Astrocyte (in vitro differentiated cells and primary cell): ENCODE measurements around the gene SNX11.

Experiments used
- EZH2 ChIP-seq: IDR thresholded peaks from 2 replicates; pipeline ENCODE4 v1.6.1; 2012; ENCODE audit warnings: mild to moderate bottlenecking, low read length, inconsistent platforms; ENCODE audit not compliant: insufficient read depth
- TF ChIP-seq, protein P1 (sequence below): IDR thresholded peaks from 2 replicates; pipeline ENCODE4 v1.5.1; 2011; ENCODE audit warnings: low read depth, mild to moderate bottlenecking, inconsistent platforms, low read length, moderate library complexity; ENCODE audit not compliant: insufficient read depth

DNA sequence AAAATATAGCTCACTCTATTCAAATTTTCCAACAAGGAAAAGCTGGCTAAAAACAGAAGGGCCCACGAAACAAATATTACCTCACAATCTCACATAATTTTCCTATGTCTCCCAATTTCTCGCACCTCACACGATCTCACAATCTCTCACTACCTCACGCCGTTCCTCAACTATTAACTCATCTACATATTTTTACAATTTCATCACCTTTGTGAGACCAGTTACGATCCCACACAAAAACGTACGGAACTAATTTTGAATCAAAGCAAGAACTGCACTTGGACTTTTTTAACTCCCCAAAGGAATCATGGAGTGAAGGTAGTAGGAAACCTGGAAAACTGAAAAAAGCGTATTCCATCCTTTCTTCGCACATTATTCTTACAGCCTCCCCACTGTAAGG is 7.4 kb upstream of the SNX11 start:
- TF ChIP-seq, protein P1, sequence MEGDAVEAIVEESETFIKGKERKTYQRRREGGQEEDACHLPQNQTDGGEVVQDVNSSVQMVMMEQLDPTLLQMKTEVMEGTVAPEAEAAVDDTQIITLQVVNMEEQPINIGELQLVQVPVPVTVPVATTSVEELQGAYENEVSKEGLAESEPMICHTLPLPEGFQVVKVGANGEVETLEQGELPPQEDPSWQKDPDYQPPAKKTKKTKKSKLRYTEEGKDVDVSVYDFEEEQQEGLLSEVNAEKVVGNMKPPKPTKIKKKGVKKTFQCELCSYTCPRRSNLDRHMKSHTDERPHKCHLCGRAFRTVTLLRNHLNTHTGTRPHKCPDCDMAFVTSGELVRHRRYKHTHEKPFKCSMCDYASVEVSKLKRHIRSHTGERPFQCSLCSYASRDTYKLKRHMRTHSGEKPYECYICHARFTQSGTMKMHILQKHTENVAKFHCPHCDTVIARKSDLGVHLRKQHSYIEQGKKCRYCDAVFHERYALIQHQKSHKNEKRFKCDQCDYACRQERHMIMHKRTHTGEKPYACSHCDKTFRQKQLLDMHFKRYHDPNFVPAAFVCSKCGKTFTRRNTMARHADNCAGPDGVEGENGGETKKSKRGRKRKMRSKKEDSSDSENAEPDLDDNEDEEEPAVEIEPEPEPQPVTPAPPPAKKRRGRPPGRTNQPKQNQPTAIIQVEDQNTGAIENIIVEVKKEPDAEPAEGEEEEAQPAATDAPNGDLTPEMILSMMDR: no peak
- TF ChIP-seq EZH2: no peak
